H4 (cell line): ENCODE results near the gene SPATS2L. TPM values are rescaled to one million over a fixed set of nuclear protein-coding genes. Genes with fewer than 3 reads are reported as not detected.

ENCODE experiments used
- DNase-seq: peaks from one replicate; pipeline ENCODE4 v3.0.0-alpha.2; 2015; ENCODE audit warnings: low spot score
- total RNA-seq: library from RNA; depleted of rRNA; stranded (reverse); fragments of >200 nt; shearing (Covaris generic); gene quantifications from 2 replicates; pipeline ENCODE4 v1.2.3, GENCODE V29; 2014

SPATS2L gene
- total RNA-seq, 1 experiment from 2014 or later, result 68.1 TPM

GRCh38 chr2:200376513-200377354 is 70.2 kb downstream of the SPATS2L start:
- peak; percentile 23 for DNase-seq

DNA sequence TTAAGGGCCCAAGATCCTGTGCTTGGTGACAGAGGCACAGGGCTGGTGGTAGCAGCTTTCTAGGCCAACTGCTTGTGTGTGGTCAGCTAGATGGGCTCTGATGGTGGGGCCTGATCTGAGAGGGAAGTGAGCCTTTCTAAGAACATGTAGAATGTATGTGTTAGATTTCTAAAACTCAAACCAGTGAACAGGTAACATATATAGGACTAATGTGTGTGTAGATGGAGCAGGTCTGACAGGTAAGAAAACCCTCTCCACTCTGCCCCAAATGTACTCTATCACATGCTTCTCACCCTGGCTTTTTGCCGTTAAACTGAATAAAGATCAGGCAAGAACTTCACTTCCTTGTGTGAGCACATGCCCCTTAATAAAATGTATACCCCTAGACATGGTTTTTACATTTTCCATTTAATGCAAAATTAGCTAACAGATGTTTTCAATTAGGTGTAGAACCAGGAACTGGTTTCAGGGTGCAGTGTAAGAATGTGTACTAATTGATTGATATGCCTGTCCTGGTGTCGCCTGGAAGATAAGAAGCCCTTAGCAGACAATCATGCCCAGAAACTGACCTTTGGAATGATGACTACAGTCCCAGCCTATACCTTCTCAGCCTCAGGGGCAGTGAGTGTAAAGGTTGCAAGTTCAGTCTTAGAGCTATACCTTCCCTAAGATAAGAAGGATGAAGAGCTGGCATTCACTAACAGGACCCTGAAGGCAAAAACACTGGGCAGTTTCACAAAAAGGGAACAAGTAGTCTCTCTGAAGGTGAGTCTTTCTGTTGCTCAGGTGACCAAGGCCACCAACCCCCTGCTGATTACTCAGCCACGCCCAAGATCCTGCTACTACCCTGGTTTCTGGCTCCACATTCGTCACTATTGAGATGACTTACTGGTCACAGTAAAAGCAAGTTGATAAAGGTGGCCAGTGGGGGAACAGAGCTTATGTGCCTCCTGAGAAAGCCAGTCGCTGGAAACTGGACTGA is 71.2 kb downstream of the SPATS2L start:
- peak; percentile 34 for DNase-seq

DNA sequence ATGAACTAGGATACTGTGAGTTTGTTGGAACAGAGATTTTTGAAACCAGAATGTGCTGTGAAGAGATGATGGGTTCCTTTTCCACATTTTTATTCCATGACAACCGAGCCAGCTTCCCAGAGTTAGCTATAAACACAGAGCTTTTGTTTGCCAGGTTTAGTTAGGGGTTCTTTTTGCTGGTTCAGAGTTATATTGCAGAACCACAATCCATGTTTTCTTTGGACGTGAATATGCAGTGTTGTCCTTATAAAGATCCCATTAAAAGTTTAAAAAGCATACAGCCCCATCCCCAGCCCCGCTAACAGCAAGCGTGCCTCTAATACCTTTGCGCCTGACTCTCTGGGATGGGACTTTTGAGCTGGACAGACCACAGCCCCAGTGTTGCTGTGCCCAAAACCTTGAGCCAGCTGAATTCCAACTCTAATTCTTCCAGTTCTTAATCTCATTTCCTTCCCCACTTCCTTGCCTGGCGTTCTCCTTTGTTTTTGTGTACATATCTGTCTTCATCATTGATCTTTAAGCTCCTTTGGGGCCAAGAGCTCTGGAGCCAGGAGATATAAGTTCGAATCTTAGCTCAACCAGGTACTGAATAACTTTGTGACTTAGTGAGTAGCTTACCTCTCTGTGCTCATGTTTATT is 72.3 kb downstream of the SPATS2L start:
- DNase-seq, result peak; percentile 17

- no peak for DNase-seq
Observed at GRCh38 chr2:200379481-200380090, 73.1 kb downstream of the SPATS2L start.

DNA sequence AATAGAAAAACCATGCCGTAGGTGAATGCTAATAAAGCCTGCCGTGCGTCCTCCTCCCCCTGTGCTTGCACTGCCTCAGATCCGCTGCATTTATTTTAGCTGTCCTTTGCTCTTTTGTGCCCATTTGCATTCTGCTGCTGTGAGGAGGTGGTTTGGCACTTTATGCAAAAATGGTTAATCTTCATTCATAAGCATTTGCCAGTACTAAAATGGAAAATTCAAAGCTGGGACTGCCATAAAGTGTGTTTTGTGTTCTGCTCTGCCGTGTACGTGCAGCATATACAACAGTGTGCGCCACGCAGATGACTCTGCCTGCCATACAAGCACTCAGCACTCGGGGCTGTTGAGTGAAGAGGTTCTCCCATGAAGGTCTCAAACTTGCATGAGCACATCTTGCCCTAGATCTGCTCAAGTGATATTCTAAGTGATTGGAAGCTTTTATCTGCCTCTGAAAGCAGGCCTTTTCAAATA is 73.6 kb downstream of the SPATS2L start:
- no peak for DNase-seq

GRCh38 chr2:200380833-200381542 is 74.5 kb downstream of the SPATS2L start:
- peak; percentile 75 for DNase-seq

DNA sequence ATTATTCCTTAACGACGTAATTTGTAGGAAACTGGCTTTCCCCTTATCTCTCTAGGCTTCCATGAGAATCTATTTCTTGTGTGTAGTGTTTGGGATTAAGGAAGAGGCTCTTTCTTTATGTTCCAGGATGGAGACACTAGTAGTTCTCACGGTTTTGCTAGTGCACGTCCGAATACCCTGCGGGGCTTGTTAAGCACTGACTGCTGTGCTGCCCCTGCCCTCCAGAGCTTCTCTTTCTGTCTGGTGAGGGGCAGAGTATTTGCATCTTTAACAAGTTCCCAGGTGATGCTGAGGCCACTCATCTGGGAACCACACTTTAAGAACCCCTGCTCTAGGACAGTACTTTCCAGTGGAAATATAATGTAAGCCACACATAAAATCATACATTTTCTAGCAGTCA is 76.4 kb downstream of the SPATS2L start:
- no peak for DNase-seq

- DNase-seq, result peak; percentile 90
Observed at GRCh38 chr2:200383380-200384110, 77.1 kb downstream of the SPATS2L start.

DNA sequence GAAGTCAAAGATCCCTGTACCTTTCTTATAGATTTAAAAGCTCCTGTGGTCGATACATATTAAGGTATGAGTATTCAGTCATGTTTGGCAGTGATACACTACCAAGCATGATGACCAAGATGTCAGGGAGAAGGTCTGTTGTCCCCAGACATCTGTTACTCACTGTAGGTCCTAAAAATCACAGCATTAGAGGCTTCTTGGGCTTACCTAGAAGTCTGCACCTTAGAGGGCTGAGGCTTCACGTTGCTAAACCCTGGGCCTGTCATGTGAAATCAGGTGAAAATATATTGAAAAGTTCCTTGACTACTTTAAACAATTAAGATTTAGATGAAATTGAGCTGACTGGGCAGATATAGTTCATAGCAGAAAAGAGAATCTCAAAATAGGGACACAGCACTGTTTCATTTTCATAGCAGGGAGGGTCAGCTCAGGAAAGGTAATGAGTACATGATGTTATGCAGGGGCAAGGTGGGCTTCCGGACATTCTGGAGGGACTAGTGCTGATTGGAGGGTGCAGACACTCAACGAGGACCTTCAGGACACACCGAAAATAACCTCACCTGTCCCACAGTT is 78.7 kb downstream of the SPATS2L start:
- DNase-seq, result no peak

DNA sequence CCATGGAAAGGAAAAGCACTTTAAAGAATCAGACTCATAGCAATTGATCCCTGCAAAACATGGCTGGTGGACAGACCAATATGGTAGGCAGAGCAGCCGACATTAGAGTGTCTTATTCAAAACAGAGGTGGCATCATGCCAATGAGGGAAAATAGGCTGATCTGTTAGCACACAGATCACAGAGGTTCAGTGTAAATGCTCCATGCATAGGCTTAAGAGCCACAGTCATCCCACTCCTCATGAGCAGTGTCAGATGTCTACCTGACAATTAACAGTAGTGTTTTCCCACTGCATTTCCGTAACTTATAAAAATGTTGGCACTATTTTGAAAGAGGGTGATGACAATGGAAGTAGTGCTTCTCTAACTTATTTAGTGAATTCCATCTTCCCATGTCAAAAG is 86.7 kb downstream of the SPATS2L start:
- DNase-seq, result no peak

DNA sequence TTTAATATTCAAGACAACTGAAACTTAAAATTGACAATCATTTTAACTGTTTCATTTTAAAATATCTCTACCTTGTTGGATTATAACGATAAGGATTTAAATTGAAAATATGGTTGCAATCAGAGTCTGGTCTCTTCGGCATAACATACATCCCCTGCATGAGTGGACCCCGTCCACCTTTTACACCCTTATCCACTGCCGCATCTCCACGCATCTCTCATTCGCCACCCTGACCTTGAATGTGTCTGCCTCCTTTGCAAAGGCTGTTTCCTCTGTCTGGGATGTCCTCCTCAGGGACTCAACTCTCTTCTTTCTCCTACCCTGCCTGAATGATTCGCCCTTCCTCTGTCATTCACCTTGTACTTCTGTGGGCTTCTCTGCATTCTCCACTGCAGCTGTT is 87.6 kb downstream of the SPATS2L start:
- DNase-seq, result no peak

- DNase-seq, result no peak
Observed at GRCh38 chr2:200396781-200397242, 90.3 kb downstream of the SPATS2L start.

DNA sequence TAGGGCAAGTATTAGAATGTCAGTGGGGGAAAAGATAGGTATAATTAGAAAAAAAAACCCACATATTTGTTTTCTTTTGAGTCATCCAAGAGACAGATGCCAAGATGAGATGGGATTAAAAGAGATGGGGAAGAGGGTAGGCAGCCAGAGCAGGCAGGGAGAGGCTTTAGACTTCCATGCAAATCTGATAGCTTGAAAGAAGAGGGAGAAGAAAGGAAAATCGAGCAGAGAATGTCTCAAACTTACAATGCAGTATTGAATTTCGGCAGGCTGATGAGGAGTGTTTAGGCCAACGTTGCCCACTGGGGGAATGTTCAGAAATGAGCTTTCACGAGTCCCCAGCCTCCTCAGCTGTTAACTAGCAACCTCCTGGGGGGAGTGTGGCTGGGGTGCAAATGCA is 91.3 kb downstream of the SPATS2L start:
- DNase-seq, result no peak

GRCh38 chr2:200399046-200399445 is 92.6 kb downstream of the SPATS2L start:
- DNase-seq, result no peak

DNA sequence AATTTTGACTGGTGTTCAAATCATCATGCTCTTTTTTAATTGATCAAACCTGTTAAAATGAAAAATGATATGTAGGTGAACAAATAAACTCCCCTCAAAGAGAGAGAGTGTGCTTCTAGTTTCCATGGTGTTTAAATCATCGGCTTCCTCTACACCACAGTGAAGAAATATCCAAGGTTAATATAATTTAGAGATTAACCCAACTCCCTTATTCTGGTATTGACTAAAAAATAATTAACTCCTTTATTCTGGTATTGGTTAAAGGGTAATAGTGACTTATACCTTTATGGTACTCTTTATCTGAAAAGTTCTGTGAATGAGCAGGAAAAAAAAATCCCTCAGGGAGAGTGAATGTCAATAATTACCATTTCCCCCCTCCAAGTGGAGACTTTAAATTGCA is 93.1 kb downstream of the SPATS2L start:
- no peak for DNase-seq

- DNase-seq, result no peak
Observed at GRCh38 chr2:200403814-200404213, 97.3 kb downstream of the SPATS2L start.

GRCh38 chr2:200404615-200405014 is 98.1 kb downstream of the SPATS2L start:
- no peak for DNase-seq

- DNase-seq, result peak; percentile 97
Observed at GRCh38 chr2:200405599-200406298, 99.3 kb downstream of the SPATS2L start.

DNA sequence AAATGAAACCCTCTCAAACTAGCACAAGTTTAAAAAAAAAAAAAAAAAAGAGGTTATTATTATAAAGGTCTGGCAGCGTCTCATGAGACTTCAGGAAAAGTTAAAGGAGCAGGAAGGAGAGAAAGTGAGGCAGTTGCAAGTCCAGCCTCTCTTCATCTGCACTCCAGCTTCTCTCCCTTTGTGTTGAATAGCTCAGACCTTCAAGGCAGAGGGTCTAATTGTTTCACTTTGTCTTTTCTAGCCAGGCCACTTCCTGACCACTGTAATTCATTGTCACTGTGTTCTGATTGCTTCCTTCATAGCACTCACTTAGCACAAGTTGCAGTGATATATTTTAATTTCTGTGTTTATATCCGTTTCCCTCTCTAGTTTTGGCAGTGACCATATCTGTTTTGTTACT is 99.9 kb downstream of the SPATS2L start:
- peak; percentile 41 for DNase-seq
